Stimulated activated memory B cell treated with anti-CD40 and anti-IgM and Interleukin-4, amounts not matched to agents 10 μg/mL and 1 μg/mL and 100 μg/mL, for 72 hours (primary cell): Measurements from ENCODE around the gene ZNF565.

Source experiments
- ATAC-seq: fragments of 150-1000 bp; cut with Tn5 transposase; 2 replicates; pipeline ENCODE4 v1.10.0; 2021
- H3K27ac Mint-ChIP-seq: one replicate; pipeline ENCODE4 v1.8.0; 2022; ENCODE audit warnings: mild to moderate bottlenecking, mixed read lengths
- H3K27me3 Mint-ChIP-seq: one replicate; pipeline ENCODE4 v1.8.0; 2022; ENCODE audit warnings: mixed read lengths
- H3K36me3 Mint-ChIP-seq: one replicate; pipeline ENCODE4 v1.8.0; 2022; ENCODE audit warnings: mixed read lengths
- H3K4me1 Mint-ChIP-seq: one replicate; pipeline ENCODE4 v1.8.0; 2022; ENCODE audit warnings: mixed read lengths
- H3K4me3 Mint-ChIP-seq: one replicate; pipeline ENCODE4 v1.8.0; 2022; ENCODE audit warnings: mild to moderate bottlenecking, moderate library complexity, mixed read lengths
- H3K9me3 Mint-ChIP-seq: one replicate; pipeline ENCODE4 v1.8.0; 2022; ENCODE audit warnings: mixed read lengths

The ZNF565 gene

DNA sequence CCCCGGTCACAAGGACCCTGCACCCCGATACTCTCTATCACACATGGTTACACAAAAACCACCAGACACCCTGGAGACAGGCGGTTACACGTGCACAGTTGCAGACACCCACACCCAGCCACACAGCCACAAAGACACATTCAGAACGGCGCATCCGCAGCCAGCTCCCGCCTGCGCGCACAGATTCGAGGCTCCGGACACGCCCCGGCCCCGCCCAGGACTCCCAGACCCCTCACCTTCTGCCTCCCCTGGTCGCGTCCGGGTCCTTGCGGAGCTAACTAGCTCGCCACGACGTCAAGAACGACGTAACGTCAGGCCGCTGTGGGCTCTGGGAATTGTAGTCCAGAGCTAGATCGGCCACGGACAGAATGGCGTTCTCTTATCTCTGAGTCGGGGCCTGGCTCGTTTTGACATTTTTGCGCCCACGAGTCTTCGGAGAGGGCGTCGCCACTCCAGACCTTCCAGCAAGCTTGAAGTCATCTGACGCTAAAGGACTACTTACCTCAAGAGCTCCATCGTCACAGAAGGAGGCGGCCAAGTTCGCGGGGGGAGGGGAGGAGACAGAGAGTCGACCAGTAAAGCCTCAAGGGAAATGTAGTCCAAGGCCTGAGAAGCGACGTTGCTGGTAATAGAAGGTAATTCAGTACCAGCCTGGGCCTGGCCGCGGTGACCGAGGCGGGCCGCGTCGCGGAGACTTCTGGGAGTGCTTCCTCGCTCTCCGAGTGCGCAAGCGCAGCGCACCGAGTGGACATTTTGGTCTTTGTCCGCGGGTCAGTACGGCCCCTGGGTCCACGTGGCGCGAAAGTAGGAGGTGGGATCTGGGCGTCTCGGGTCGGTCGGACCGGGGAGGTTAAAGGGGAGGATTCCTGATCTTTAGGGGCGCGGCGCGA is at the start of gene ZNF565, which contains the start of gene ZNF146:
ZNF565 (minus strand) TSS at position 280 of the 890 bp plus-strand sequence. CDS start 12,680 bp downstream, outside the sequence.
ZNF146 (plus strand) TSS at position 721 of the 890 bp plus-strand sequence. CDS start 21,335 bp downstream, outside the sequence.
- Mint-ChIP-seq H3K27ac (no peak within 1 kb of the TSS), H3K36me3 (peaks cover 13% of the 10 kb centered on the region), H3K27me3 (no peaks in the 10 kb centered on the region), H3K9me3 (no peaks in the 10 kb centered on the region), H3K4me3 (no peak within 1 kb of the TSS), H3K4me1 (peaks cover 19% of the 10 kb centered on the region)
- peak; percentile 97 for ATAC-seq

DNA sequence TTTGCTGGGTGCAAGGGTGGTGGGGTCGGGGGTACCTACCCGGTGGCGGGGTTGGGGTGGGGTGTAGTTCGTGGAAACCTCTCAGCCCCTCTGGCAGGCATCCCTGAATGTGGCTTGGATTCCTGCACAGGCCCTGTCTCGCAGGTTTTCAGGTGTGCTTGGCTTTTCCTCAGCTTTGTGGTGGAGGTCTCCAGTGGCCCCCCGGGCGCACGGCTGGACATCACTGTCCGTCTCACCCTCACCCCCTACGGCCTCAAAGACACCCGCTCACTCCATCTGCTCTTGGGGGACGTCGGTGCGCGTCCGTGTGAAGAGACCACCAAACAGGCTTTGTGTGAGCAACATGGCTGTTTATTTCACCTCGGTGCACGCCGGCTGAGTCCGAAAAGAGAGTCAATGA is 44.7 kb upstream of the ZNF565 start:
- H3K4me3 Mint-ChIP-seq = no peak overlapping the region
- no peak overlapping the region for H3K27ac Mint-ChIP-seq
- ATAC-seq = no peak
- H3K27me3 Mint-ChIP-seq = no peaks in the 10 kb centered on the region
- peaks cover 11% of the 10 kb centered on the region for H3K36me3 Mint-ChIP-seq
- no peaks in the 10 kb centered on the region for H3K4me1 Mint-ChIP-seq
- peaks cover 6% of the 10 kb centered on the region for H3K9me3 Mint-ChIP-seq

DNA sequence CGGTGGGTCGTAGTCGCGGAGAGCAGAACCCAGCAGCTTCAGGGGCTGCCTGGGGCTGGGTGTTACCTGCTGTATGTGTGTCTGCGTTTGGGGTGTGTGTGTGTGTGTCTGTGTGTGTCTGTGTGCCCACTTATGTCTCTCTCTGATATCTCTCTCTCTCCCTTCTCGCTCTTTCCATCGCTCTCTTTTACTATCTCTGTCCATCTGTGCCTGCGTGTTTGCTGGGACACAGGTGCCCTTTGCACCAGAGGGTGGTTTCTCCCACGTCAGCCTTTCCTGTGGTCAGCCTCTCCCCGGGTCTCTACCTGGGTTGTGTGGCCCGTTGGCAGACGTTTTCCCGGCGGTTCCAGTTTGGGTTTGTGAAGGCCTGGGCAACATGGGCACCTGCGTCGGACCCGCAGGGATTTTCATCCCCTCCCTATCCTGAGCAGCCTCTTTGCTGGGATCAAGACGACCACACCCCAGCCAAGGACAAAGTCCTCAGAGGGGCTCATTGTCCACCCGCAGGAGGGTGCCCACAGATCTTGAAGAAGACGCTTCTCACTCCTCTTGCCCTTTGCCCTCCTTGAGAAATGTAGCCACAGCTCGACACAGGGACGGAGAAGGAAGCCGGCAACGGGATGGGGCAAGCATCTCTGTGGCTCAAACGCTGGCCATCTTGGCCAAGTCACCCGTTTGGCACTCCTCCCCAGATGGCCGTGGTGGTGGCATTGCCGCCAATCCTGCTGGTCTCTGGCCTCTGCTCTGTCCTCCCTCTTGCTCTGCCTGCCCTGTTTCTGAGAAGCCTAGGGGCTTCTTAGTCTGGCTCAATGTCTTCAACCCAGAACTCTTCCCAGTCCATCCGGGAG is 43.8 kb upstream of the ZNF565 start:
- ATAC-seq = no peak
- Mint-ChIP-seq H3K4me1 (no peaks in the 10 kb centered on the region), H3K27ac (no peak overlapping the region), H3K9me3 (peaks cover 4% of the 10 kb centered on the region), H3K36me3 (peaks cover 11% of the 10 kb centered on the region), H3K4me3 (no peak overlapping the region), H3K27me3 (no peaks in the 10 kb centered on the region)

DNA sequence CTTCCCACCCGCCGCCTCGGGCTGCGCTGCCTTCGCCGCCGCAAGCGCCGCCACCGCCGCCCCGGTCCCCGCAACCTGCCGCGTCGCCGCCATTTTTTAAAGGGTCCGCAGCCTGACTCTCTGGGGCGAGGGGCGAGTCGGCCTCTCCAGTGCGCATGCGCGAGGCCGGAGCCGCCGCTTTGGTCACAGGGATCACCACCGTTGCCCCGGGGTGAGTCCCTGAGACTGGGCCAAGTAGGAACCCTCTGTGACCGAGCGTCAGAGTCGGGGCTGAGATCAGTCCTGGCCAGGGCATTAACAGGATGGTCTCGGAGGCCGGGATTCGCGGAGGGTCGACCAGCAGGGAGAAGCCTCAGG is 43.0 kb upstream of the ZNF565 start:
- H3K9me3 Mint-ChIP-seq = peaks cover 3% of the 10 kb centered on the region
- peaks cover 11% of the 10 kb centered on the region for H3K36me3 Mint-ChIP-seq
- ATAC-seq = no peak
- no peak overlapping the region for H3K27ac Mint-ChIP-seq
- no peak overlapping the region for H3K4me3 Mint-ChIP-seq
- no peaks in the 10 kb centered on the region for H3K27me3 Mint-ChIP-seq
- no peaks in the 10 kb centered on the region for H3K4me1 Mint-ChIP-seq

DNA sequence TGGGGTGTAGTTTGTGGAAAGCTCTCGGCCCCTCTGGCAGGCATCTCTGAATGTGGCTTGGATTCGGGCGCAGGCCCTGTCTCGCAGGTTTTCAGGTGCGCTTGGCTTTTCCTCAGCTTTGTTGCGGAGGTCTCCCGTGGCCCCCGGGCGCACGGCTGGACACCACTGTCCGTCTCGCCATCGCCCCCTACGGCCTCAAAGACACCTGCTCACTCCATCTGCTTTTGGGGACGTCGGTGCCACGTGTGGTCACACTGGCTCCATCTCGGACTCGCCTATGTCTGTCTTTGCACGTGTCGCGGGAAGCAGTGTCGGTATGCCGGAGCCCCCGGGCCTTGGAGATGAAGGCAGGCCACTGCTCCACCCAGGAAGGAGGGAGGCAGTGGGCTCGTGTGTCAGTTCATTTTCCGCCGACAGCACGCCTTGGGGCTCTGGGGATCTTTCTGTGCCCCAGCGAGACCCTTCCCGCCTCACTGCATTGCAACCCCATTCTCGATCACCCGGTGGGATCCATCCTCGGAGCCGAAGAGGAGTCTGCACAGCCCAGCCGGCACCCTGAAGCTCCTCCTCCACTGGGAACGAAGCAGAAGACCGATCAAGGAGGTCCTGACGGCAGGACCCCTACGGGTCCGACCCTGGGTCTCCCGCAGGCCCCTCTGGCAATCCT is 42.5 kb upstream of the ZNF565 start:
- no peak overlapping the region for H3K4me3 Mint-ChIP-seq
- no peak overlapping the region for H3K27ac Mint-ChIP-seq
- H3K27me3 Mint-ChIP-seq = no peaks in the 10 kb centered on the region
- peaks cover 11% of the 10 kb centered on the region for H3K36me3 Mint-ChIP-seq
- no peaks in the 10 kb centered on the region for H3K4me1 Mint-ChIP-seq
- H3K9me3 Mint-ChIP-seq = peaks cover 3% of the 10 kb centered on the region
- ATAC-seq = no peak

DNA sequence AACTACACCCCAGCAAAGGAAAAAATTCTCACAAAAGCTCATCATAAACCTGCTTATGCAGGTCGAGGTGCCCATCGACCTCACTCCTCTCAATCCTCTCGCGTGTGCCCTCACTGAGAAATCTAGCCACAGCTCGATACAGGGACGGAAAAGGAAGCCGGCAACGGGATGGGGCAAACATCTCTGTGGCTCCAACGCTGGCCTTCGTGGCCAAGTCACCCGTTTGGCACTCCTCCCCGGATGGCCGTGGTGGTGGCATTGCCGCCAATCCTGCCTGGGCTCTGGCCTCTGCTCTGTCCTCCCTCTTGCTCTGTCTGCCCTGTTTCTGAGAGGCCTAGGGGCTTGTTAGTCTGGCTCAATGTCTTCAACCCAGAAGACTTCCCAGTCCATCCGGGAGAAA is 41.6 kb upstream of the ZNF565 start:
- Mint-ChIP-seq H3K9me3 (peaks cover 3% of the 10 kb centered on the region), H3K27ac (no peak overlapping the region), H3K4me3 (no peak overlapping the region)

DNA sequence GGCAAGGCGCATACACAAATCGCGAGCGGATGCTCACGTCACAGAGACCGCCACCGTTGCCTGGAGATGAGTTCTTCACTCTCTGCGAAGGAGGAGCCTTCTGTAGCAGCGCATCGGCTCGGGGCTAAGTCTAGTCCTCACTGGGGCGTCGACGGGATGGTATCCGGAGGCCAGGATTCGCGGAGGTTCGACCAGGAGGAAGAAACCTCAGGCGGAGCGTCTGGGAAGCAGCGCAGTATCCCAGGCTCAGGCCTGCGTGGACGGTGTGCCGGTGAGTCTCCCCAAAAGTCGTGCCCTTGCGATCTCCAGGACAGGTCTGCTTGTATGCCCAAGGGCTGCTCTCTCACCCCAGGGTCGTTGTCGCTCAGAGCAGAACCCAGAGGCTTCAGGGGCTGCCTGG is 40.9 kb upstream of the ZNF565 start:
- Mint-ChIP-seq H3K27me3 (no peaks in the 10 kb centered on the region), H3K4me3 (no peak overlapping the region), H3K36me3 (peaks cover 11% of the 10 kb centered on the region), H3K4me1 (no peaks in the 10 kb centered on the region), H3K9me3 (peaks cover 3% of the 10 kb centered on the region), H3K27ac (no peak overlapping the region)
- no peak for ATAC-seq

More for the DNA sequence above, 41.6 kb upstream of the ZNF565 start:
- Mint-ChIP-seq H3K27me3 (no peaks in the 10 kb centered on the region), H3K4me1 (no peaks in the 10 kb centered on the region), H3K36me3 (peaks cover 11% of the 10 kb centered on the region)
- no peak for ATAC-seq

DNA sequence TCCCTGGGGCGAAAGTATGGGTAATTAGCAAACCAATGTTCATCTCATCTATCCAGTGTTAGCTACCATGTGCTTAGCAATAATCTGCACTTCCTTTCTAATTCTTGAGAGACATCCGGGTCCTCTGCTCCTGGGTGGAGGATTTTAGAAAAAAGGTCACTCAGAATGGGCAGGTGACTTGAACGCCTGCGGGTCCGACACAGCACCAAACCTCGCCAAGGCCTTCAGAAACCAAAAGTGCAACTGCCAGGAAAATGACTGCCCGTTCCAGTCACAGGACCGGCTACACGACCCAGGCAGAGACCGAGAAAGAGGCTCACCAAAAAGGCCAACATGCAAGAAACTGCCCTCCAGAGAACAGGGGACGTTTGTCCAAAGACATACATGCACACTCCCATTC is 40.4 kb upstream of the ZNF565 start:
- ATAC-seq = no peak
- Mint-ChIP-seq H3K27ac (no peak overlapping the region), H3K9me3 (peaks cover 3% of the 10 kb centered on the region), H3K27me3 (no peaks in the 10 kb centered on the region), H3K4me3 (no peak overlapping the region), H3K4me1 (no peaks in the 10 kb centered on the region), H3K36me3 (peaks cover 11% of the 10 kb centered on the region)

DNA sequence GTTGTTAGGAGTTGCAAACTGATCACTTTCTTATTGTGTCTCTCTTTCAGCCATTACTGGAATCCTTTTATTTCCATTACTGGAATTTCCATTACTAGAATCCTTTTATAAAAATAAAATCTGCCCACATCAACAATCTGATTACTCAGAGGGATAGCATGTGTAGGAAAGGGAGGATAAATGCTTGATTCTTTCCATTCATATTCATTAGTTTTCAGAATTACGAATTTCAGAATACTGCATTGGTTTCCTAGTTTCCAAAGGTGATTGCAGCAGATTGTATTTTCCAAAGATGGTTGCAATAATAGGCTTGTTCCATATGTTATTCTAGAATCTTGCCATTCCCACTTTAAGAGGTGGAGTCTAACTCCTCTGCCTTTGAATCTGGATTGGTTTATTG is 37.6 kb upstream of the ZNF565 start:
- Mint-ChIP-seq H3K27ac (no peak overlapping the region), H3K27me3 (peaks cover under 1% of the 10 kb centered on the region), H3K4me3 (no peak overlapping the region), H3K36me3 (peaks cover 11% of the 10 kb centered on the region), H3K4me1 (no peaks in the 10 kb centered on the region), H3K9me3 (peaks cover 3% of the 10 kb centered on the region)
- ATAC-seq = no peak

DNA sequence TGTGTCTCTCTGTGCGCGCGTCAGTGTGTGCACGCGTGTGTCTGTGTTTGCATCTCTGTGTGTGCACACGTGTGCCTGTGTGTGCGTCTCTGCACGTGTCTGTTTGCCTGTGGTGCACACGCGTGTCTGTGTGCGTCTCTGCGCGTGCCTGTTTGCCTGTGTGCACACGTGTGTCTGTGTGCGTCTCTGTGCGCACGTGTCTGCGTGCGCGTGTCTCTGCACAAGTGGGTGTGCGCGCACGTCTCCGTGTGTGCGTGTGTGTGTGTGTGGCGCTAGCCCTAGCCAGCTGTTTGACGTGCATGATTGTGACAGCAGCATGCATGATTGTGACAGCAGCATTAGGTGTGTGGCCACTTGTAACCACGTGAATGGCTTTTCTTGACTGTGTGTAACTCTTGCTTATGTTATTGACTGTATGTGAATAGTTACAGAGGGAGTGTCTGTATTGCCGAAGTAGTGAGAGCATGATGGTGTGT is 31.6 kb upstream of the ZNF565 start:
- H3K4me3 Mint-ChIP-seq = no peak overlapping the region
- peaks cover 4% of the 10 kb centered on the region for H3K4me1 Mint-ChIP-seq
- no peak for ATAC-seq
- H3K27ac Mint-ChIP-seq = no peak overlapping the region
- peaks cover 15% of the 10 kb centered on the region for H3K27me3 Mint-ChIP-seq
- H3K36me3 Mint-ChIP-seq = peaks cover 5% of the 10 kb centered on the region
- H3K9me3 Mint-ChIP-seq = peaks cover 11% of the 10 kb centered on the region

DNA sequence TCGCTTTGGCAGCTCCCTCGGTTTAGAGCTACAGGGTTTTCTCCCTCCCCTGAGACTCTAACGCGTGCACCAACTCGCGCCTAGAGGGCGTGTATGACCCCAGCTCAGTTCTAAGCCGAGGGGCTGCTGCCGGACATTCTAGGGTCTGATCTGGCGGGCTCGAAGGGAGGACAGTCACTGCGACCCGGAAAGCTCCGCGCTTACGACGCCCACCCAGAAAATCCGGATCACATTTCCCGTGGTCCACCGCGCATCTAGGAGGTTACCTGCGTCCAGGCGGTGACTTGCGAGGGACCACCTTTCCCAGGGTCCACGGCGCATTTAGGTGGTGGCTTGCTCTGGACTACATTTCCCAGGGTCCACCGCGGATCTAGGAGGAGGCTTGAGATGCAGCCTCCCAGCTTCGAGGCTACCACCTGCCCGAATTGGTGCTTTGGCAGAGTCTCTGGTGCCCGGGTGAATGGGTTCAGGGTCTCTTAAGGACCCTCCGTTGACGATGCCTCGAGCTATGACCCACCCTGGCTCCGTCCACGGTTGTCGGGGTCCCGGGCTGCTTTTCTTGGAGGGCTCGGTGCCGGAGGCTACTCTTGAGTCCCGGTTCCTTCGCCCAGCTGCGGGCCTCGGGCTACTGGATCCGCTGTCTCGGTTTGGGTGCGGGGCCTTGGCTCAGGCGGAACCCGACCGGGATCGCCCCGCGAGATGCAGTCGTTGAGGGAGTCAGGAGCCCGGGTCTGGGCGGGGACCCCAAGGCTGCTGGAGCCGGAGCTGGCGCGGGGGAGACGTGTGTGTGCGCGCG is 30.9 kb upstream of the ZNF565 start:
- Mint-ChIP-seq H3K4me3 (no peak overlapping the region), H3K27ac (no peak overlapping the region), H3K9me3 (peaks cover 11% of the 10 kb centered on the region), H3K36me3 (peaks cover 7% of the 10 kb centered on the region), H3K4me1 (peaks cover 4% of the 10 kb centered on the region), H3K27me3 (peaks cover 15% of the 10 kb centered on the region)
- no peak for ATAC-seq

DNA sequence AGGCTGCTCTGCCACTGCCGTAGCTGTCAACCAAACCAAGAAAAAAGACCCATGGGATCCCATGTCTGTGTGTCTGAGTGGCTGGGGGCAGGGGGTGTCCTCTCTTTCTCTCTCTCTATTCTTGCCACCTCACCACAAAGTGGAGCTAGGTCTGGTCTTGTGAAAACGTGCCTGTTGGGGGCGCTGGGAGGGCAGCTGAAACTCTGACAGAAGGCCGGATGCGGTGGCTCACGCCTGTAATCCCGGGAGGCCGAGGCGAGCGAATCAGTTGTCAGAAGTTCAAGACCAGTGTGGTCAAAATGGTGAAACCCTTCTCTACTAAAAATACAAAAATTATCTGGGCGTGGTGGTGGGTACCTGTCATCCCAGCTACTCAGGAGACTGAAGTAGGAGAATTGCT is 29.6 kb upstream of the ZNF565 start:
- Mint-ChIP-seq H3K4me3 (no peak overlapping the region), H3K4me1 (peaks cover 4% of the 10 kb centered on the region), H3K27me3 (peaks cover 15% of the 10 kb centered on the region), H3K27ac (no peak overlapping the region), H3K9me3 (peaks cover 14% of the 10 kb centered on the region), H3K36me3 (peaks cover 21% of the 10 kb centered on the region)
- no peak for ATAC-seq

DNA sequence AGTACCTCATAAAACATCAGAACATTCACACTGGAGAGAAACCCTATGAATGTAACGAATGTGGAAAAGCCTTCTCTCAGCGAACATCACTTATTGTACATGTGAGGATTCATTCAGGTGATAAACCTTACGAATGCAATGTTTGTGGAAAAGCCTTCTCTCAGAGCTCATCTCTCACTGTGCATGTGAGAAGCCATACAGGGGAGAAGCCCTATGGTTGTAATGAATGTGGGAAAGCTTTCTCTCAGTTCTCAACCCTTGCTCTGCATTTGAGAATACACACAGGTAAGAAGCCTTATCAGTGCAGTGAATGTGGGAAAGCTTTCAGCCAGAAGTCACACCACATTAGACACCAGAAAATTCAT is 22.5 kb upstream of the ZNF565 start:
- H3K9me3 Mint-ChIP-seq = peaks cover 12% of the 10 kb centered on the region
- H3K27me3 Mint-ChIP-seq = no peaks in the 10 kb centered on the region
- H3K36me3 Mint-ChIP-seq = peaks cover 87% of the 10 kb centered on the region
- no peak overlapping the region for H3K27ac Mint-ChIP-seq
- no peak for ATAC-seq
- H3K4me3 Mint-ChIP-seq = no peak overlapping the region
- no peaks in the 10 kb centered on the region for H3K4me1 Mint-ChIP-seq

DNA sequence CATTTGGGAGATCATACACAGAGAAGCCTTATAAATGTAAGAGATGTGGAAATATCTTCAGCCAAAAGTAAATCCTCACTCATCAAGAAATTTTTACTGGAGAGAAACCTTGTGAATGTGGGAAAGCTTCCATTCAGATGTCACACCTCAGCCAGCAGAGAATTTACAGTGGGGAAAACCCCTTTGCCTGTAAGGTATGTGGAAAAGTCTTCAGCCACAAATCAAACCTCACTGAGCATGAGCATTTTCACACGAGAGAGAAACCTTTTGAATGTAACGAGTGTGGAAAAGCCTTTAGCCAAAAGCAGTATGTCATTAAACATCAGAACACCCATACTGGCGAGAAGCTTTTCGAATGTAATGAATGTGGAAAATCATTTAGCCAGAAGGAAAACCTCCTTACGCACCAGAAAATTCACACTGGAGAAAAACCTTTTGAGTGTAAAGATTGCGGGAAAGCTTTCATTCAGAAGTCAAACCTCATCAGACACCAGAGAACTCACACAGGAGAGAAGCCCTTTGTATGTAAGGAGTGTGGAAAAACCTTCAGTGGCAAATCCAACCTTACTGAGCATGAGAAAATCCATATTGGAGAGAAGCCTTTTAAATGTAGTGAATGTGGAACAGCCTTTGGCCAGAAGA is 22.0 kb upstream of the ZNF565 start:
- no peaks in the 10 kb centered on the region for H3K4me1 Mint-ChIP-seq
- H3K4me3 Mint-ChIP-seq = no peak overlapping the region
- ATAC-seq = no peak
- H3K9me3 Mint-ChIP-seq = peaks cover 12% of the 10 kb centered on the region
- no peaks in the 10 kb centered on the region for H3K27me3 Mint-ChIP-seq
- peaks cover 92% of the 10 kb centered on the region for H3K36me3 Mint-ChIP-seq
- no peak overlapping the region for H3K27ac Mint-ChIP-seq
